CD14-positive monocyte (primary cell): ENCODE results near the gene PLCB1. TPM values are rescaled to one million over a fixed set of nuclear protein-coding genes. Genes with fewer than 3 reads are reported as not detected.

Source experiments
- DNase-seq, 3 donors: peaks; one replicate each; pipeline ENCODE4 v3.0.0-alpha.2; 2011 to 2022
- H2AFZ ChIP-seq: 2 replicates; pipeline ENCODE4 v1.6.0; 2012; ENCODE audit warnings: mild to moderate bottlenecking, low read depth, low read length, inconsistent platforms; ENCODE audit not compliant: insufficient read depth, poor library complexity, severe bottlenecking
- H3K27ac ChIP-seq, 2 donors: 1 replicate in 1 of 2; 2 replicates in 1 of 2; pipeline ENCODE4 v1.5.1; 2012 to 2013; ENCODE audit warnings: low read length in 2 of 2, control low read depth in 1 of 2, inconsistent platforms in 1 of 2, low read depth in 1 of 2, mild to moderate bottlenecking in 1 of 2
- H3K27me3 ChIP-seq, 2 donors: one replicate each; pipeline versions ENCODE4 v1.6.0 to v1.6.1; 2011 to 2013; ENCODE audit warnings: low read length in 2 of 2; ENCODE audit not compliant: control insufficient read depth in 2 of 2, insufficient read depth in 2 of 2
- H3K36me3 ChIP-seq, 2 donors: replicated peaks in 1 of 2; 1 replicate in 1 of 2; 2 replicates in 1 of 2; pipeline versions ENCODE4 v1.5.1 to v1.6.1; 2012 to 2013; ENCODE audit warnings: low read length in 2 of 2, control low read depth in 1 of 2, inconsistent platforms in 1 of 2, mild to moderate bottlenecking in 1 of 2; ENCODE audit not compliant: insufficient read depth in 2 of 2, control insufficient read depth in 1 of 2
- H3K4me1 ChIP-seq, 2 donors: 1 replicate in 1 of 2; 2 replicates in 1 of 2; pipeline versions ENCODE4 v1.5.1 to v1.6.1; 2012 to 2013; ENCODE audit warnings: low read length in 2 of 2, control low read depth in 1 of 2, inconsistent platforms in 1 of 2, mild to moderate bottlenecking in 1 of 2, moderate library complexity in 1 of 2; ENCODE audit not compliant: insufficient read depth in 2 of 2, control insufficient read depth in 1 of 2
- H3K4me2 ChIP-seq: replicated peaks from 2 replicates; pipeline ENCODE3; 2012; ENCODE audit warnings: low read length, moderate library complexity, mild to moderate bottlenecking; ENCODE audit not compliant: poor library complexity, severe bottlenecking; ENCODE audit errors: extremely low read depth
- H3K4me3 ChIP-seq, 3 experiments: fragments of 200-600 bp in 1 of 3; sonication (generic) in 1 of 3; replicated peaks in 1 of 3; 1 replicate in 2 of 3; 2 replicates in 1 of 3; pipeline ENCODE4 v1.5.1; 2011 to 2013; ENCODE audit warnings: low read length in 3 of 3, mild to moderate bottlenecking in 3 of 3, control low read depth in 2 of 3, low read depth in 2 of 3, inconsistent platforms in 1 of 3, moderate library complexity in 1 of 3
- H3K79me2 ChIP-seq: 2 replicates; pipeline ENCODE4 v1.6.0; 2012; ENCODE audit warnings: mild to moderate bottlenecking, control low read depth, inconsistent platforms, low read length, moderate library complexity; ENCODE audit not compliant: insufficient read depth
- H3K9ac ChIP-seq: 2 replicates; pipeline ENCODE4 v1.6.0; 2017; ENCODE audit warnings: low read length, mild to moderate bottlenecking; ENCODE audit not compliant: insufficient read depth, poor library complexity, severe bottlenecking
- H3K9me3 ChIP-seq, 2 donors: replicated peaks in 1 of 2; 1 replicate in 1 of 2; 2 replicates in 1 of 2; pipeline versions ENCODE4 v1.5.1 to v1.6.1; 2012 to 2013; ENCODE audit warnings: low read length in 2 of 2, control low read depth in 1 of 2; ENCODE audit not compliant: control insufficient read depth in 1 of 2, insufficient read depth in 1 of 2
- H4K20me1 ChIP-seq: 2 replicates; pipeline ENCODE4 v1.6.0; 2012; ENCODE audit warnings: mild to moderate bottlenecking, low read length, control low read depth, moderate library complexity; ENCODE audit not compliant: insufficient read depth
- H3K27ac Mint-ChIP-seq, 7 donors: one replicate each; pipeline ENCODE4 v1.8.0; 2020; ENCODE audit warnings: mild to moderate bottlenecking in 7 of 7, mixed read lengths in 7 of 7, moderate library complexity in 6 of 7, inconsistent platforms in 2 of 7
- H3K27me3 Mint-ChIP-seq, 3 donors: one replicate each; pipeline ENCODE4 v1.8.0; 2021 to 2022; ENCODE audit warnings: low read depth in 3 of 3, mild to moderate bottlenecking in 3 of 3, mixed read lengths in 3 of 3, moderate library complexity in 3 of 3, inconsistent platforms in 1 of 3
- H3K36me3 Mint-ChIP-seq, 2 donors: one replicate each; pipeline ENCODE4 v1.8.0; 2020; ENCODE audit warnings: mixed read lengths in 2 of 2, inconsistent platforms in 1 of 2, mild to moderate bottlenecking in 1 of 2
- H3K4me1 Mint-ChIP-seq: one replicate; pipeline ENCODE4 v1.8.0; 2020; ENCODE audit warnings: mild to moderate bottlenecking, mixed read lengths
- H3K4me3 Mint-ChIP-seq, 2 donors: one replicate each; pipeline ENCODE4 v1.8.0; 2020; ENCODE audit warnings: mild to moderate bottlenecking in 2 of 2, mixed read lengths in 2 of 2, moderate library complexity in 1 of 2
- H3K9me3 Mint-ChIP-seq, 7 donors: one replicate each; pipeline ENCODE4 v1.8.0; 2020 to 2022; ENCODE audit warnings: mixed read lengths in 7 of 7, mild to moderate bottlenecking in 6 of 7, moderate library complexity in 6 of 7, inconsistent platforms in 2 of 7
- WGBS: methylation state at CpG from one replicate; pipeline ENCODE4 v1.1.5; 2013; ENCODE audit warnings: missing lambda C conversion rate; ENCODE audit not compliant: insufficient coverage; 5-methylcytosine and 5-hydroxymethylcytosine counted together
- intact Hi-C, 2 donors: fragments of 100-400 bp; cut with micrococcal nuclease; formaldehyde crosslinking; loops; one replicate each; pipeline versions ENCODE4 v1.15.0 to v1.15.1; 2023
- polyA plus RNA-seq, 3 donors: library from polyadenylated mRNA; depleted of rRNA in 1 of 3; unstranded in 2 of 3; stranded (reverse) in 1 of 3; fragments of 300-500 nt in 2 of 3; fragments of >200 nt in 1 of 3; fragmentation: Illumina TruSeq in 2 of 3; gene quantifications; 1 replicate in 2 of 3; 2 replicates in 1 of 3; pipeline ENCODE4 v1.2.3, GENCODE V29; 2012 to 2021
- TF ChIP-seq, protein P1 (sequence below): fragments of 200-600 bp; IDR thresholded peaks from one replicate; pipeline ENCODE4 v1.8.0; 2022; ENCODE audit warnings: antibody characterized with exemption, mild to moderate bottlenecking

PLCB1 gene
- polyA plus RNA-seq, 3 donors: 8.6 to 16.4 (median 13.2) TPM

DNA sequence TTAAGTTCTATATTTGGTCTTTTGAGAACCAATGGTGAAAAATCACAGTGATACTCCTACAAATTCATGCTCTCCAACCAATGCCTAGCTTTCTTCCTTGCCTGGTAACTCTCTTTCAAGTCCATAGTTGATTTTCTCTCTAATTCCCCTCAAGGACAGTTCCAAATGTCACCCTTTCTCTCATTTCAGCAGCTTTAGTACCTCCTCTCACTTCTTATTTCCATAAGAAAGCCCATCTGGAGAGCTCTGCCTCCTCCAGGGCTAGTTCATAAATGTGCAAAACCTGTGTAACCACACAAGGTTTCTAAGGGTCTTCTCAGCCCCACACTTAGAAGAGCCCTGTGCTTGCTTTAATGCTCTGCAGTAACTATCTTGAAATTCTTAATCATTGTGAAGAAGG lies 781.4 kb downstream of the PLCB1 start:
- H3K79me2 ChIP-seq: no peaks in the 10 kb centered on the region
- DNase-seq: no peak
- H4K20me1 ChIP-seq: no peaks in the 10 kb centered on the region
- H3K4me1 ChIP-seq: no peaks in the 10 kb centered on the region
- no peaks in the 10 kb centered on the region for H3K9me3 ChIP-seq
- no peak overlapping the region for H3K4me2 ChIP-seq
- Mint-ChIP-seq H3K4me3 (no peak overlapping the region), H3K27me3 (peaks cover 0 to 1% (median 0%) of the 10 kb centered on the region in 3 donors), H3K4me1 (no peaks in the 10 kb centered on the region), H3K27ac (no peak overlapping the region), H3K36me3 (no peaks in the 10 kb centered on the region), H3K9me3 (peaks cover 0 to 12% (median 2%) of the 10 kb centered on the region in 7 donors)
- no peak overlapping the region for H2AFZ ChIP-seq
- H3K27ac ChIP-seq: no peak overlapping the region
- no peak overlapping the region for H3K9ac ChIP-seq
- H3K4me3 ChIP-seq: no peak overlapping the region
- intact Hi-C loops: no loop called here
- no peaks in the 10 kb centered on the region for H3K36me3 ChIP-seq
- TF ChIP-seq, protein P1, sequence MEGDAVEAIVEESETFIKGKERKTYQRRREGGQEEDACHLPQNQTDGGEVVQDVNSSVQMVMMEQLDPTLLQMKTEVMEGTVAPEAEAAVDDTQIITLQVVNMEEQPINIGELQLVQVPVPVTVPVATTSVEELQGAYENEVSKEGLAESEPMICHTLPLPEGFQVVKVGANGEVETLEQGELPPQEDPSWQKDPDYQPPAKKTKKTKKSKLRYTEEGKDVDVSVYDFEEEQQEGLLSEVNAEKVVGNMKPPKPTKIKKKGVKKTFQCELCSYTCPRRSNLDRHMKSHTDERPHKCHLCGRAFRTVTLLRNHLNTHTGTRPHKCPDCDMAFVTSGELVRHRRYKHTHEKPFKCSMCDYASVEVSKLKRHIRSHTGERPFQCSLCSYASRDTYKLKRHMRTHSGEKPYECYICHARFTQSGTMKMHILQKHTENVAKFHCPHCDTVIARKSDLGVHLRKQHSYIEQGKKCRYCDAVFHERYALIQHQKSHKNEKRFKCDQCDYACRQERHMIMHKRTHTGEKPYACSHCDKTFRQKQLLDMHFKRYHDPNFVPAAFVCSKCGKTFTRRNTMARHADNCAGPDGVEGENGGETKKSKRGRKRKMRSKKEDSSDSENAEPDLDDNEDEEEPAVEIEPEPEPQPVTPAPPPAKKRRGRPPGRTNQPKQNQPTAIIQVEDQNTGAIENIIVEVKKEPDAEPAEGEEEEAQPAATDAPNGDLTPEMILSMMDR: no peak
- no peaks in the 10 kb centered on the region for H3K27me3 ChIP-seq

DNA sequence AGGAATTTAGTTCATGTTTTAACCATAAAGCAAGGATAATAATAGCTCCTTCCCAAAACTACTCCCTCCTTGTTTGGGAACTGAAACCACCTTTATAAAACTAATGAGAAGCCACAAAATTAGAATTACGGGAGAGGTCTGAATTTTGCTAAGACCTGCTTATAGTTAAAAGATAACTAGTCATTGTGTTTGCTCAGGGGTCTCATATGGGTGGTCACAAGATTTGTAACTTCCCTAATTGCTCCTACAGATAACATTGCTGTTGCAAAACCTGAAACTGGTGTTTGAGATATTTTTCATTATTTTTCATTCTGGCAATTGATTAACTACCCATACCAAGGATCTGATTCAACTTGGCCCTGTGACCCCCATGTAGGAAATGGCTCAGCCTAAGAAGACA lies 782.4 kb downstream of the PLCB1 start:
- H3K36me3 Mint-ChIP-seq: no peaks in the 10 kb centered on the region
- Histone ChIP-seq H3K27ac (no peak overlapping the region), H3K27me3 (no peaks in the 10 kb centered on the region), H3K4me2 (no peak overlapping the region), H4K20me1 (no peaks in the 10 kb centered on the region), H3K4me3 (no peak overlapping the region), H2AFZ (no peak overlapping the region), H3K79me2 (no peaks in the 10 kb centered on the region), H3K9me3 (no peaks in the 10 kb centered on the region), H3K4me1 (no peaks in the 10 kb centered on the region), H3K9ac (no peak overlapping the region), H3K36me3 (no peaks in the 10 kb centered on the region)
- no CpG with 5 or more reads among the region's 1 CpG for WGBS
- H3K4me1 Mint-ChIP-seq: no peaks in the 10 kb centered on the region
- peaks cover 0 to 1% (median 0%) of the 10 kb centered on the region in 3 donors for H3K27me3 Mint-ChIP-seq
- intact Hi-C loops: no loop called here
- peaks cover 0 to 12% (median 2%) of the 10 kb centered on the region in 7 donors for H3K9me3 Mint-ChIP-seq
- TF ChIP-seq, protein P1: no peak
- no peak for DNase-seq
- H3K4me3 Mint-ChIP-seq: no peak overlapping the region
- H3K27ac Mint-ChIP-seq: no peak overlapping the region
